ENCODE results near the gene NUDT3.

- TF ChIP-seq ISL1 (CRISPR knock-in tag; IDR thresholded peaks at IDR 0.05): no peak
- TF ChIP-seq PATZ1 (CRISPR knock-in tag; IDR thresholded peaks at IDR 0.05; ENCODE audit: borderline replicate concordance): no peak
- no peak for TF ChIP-seq ZFP30 (CRISPR knock-in tag; IDR thresholded peaks at IDR 0.05)
- TF ChIP-seq BACH2 (CRISPR knock-in tag; IDR thresholded peaks at IDR 0.05; ENCODE audit: borderline replicate concordance): no peak
- TF ChIP-seq SNAI2 (CRISPR knock-in tag; IDR thresholded peaks at IDR 0.05): no peak
- no peak for TF ChIP-seq CREB5 (CRISPR knock-in tag; IDR thresholded peaks at IDR 0.05; ENCODE audit: low read depth)
- no peak for TF ChIP-seq TSHZ2 (CRISPR knock-in tag; IDR thresholded peaks at IDR 0.05)
- no peak for TF ChIP-seq TOX (CRISPR knock-in tag; IDR thresholded peaks at IDR 0.05; ENCODE audit: borderline replicate concordance)
- TF ChIP-seq GLIS3 (CRISPR knock-in tag; IDR thresholded peaks at IDR 0.05): no peak
- TF ChIP-seq, protein P1, sequence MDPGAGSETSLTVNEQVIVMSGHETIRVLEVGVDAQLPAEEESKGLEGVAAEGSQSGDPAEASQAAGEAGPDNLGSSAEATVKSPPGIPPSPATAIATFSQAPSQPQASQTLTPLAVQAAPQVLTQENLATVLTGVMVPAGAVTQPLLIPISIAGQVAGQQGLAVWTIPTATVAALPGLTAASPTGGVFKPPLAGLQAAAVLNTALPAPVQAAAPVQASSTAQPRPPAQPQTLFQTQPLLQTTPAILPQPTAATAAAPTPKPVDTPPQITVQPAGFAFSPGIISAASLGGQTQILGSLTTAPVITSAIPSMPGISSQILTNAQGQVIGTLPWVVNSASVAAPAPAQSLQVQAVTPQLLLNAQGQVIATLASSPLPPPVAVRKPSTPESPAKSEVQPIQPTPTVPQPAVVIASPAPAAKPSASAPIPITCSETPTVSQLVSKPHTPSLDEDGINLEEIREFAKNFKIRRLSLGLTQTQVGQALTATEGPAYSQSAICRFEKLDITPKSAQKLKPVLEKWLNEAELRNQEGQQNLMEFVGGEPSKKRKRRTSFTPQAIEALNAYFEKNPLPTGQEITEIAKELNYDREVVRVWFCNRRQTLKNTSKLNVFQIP (CRISPR knock-in tag; IDR thresholded peaks at IDR 0.05; ENCODE audit: borderline replicate concordance, low read depth): no peak
- no peak for TF ChIP-seq RARB (CRISPR knock-in tag; IDR thresholded peaks at IDR 0.05)
Observed at GRCh38 chr6:34412643-34413214, 20.3 kb upstream of the NUDT3 start.

All from SK-N-SH treated with all-trans-retinoic acid at 6 μM for 48 hours (cell line).